Stomach (tissue), 4 donors: ENCODE results near the gene NRN1L.

ENCODE experiments used
- EP300 ChIP-seq: sonication (generic); formaldehyde crosslinking; IDR thresholded peaks from one replicate; pipeline ENCODE4 v1.6.1; 2017; ENCODE audit warnings: antibody characterized with exemption
- POLR2A ChIP-seq, 4 donors: fragments of 450-650 bp; IDR thresholded peaks; one replicate each; pipeline ENCODE4 v1.6.1; 2016; ENCODE audit warnings: antibody characterized with exemption in 4 of 4, control low read depth in 2 of 4, mild to moderate bottlenecking in 1 of 4, moderate library complexity in 1 of 4
- POLR2AphosphoS5 ChIP-seq, 3 donors: sonication (generic); formaldehyde crosslinking; IDR thresholded peaks; one replicate each; pipeline ENCODE4 v1.6.1; 2016; ENCODE audit warnings: antibody characterized with exemption in 3 of 3
- TF ChIP-seq, protein P1 (sequence below), 7 experiments: fragments of 450-650 bp in 4 of 7; fragments of 200-600 bp in 3 of 7; sonication (generic) in 3 of 7; IDR thresholded peaks; one replicate each; pipeline ENCODE4 v1.5.1; 2016 to 2019; ENCODE audit warnings: antibody characterized with exemption in 7 of 7, control low read depth in 2 of 7, mild to moderate bottlenecking in 1 of 7

DNA sequence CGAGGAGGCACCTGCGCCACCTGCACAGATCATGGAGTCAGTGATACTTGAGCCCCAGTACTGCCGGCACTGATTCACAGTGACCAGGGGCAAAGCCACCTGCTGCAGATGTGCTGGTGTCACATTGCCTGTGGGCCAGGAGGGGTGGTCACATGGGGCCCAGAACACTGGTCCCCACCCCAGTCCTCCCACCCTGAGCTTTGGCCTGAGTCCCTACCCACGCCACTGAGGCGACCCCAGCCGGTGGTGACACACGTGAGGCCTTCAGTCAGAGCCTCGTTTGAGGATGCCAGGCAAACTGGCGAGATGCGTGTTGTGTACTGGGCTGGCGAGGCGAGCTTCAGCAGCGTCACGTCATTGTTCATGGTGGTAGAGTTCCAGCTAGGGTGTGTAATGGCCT, 45.5 kb downstream of the NRN1L start:
- TF ChIP-seq POLR2A (IDR thresholded peaks at IDR 0.05) (no peak), EP300 (no peak), POLR2AphosphoS5 (IDR thresholded peaks at IDR 0.05) (no peak)
- TF ChIP-seq, protein P1, sequence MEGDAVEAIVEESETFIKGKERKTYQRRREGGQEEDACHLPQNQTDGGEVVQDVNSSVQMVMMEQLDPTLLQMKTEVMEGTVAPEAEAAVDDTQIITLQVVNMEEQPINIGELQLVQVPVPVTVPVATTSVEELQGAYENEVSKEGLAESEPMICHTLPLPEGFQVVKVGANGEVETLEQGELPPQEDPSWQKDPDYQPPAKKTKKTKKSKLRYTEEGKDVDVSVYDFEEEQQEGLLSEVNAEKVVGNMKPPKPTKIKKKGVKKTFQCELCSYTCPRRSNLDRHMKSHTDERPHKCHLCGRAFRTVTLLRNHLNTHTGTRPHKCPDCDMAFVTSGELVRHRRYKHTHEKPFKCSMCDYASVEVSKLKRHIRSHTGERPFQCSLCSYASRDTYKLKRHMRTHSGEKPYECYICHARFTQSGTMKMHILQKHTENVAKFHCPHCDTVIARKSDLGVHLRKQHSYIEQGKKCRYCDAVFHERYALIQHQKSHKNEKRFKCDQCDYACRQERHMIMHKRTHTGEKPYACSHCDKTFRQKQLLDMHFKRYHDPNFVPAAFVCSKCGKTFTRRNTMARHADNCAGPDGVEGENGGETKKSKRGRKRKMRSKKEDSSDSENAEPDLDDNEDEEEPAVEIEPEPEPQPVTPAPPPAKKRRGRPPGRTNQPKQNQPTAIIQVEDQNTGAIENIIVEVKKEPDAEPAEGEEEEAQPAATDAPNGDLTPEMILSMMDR (IDR thresholded peaks at IDR 0.05), result no peak
